Cardiac muscle cell (in vitro differentiated cells and primary cell): ENCODE measurements around the gene TBC1D9B. TPM values are rescaled to one million over a fixed set of nuclear protein-coding genes. Genes with fewer than 3 reads are reported as not detected.
A peak's percentile ranks its signal among the peaks of the same experiment; 100 is the strongest.

Source experiments
- DNase-seq, 2 donors: peaks; one replicate each; pipeline versions ENCODE4 v3.0.0 to v3.0.0-alpha.2; 2010 to 2017; ENCODE audit warnings: low read depth in 1 of 2, low spot score in 1 of 2
- H3K27ac ChIP-seq: fragments of 200-600 bp; sonication (generic); 2 replicates; pipeline ENCODE4 v1.5.1; 2016
- H3K27me3 ChIP-seq: fragments of 200-600 bp; sonication (generic); 2 replicates; pipeline ENCODE4 v1.6.0; 2016; ENCODE audit warnings: control low read depth
- H3K36me3 ChIP-seq: fragments of 200-600 bp; sonication (generic); 2 replicates; pipeline ENCODE4 v1.5.1; 2016; ENCODE audit warnings: control low read depth
- H3K4me1 ChIP-seq: fragments of 200-600 bp; sonication (generic); 2 replicates; pipeline ENCODE4 v1.8.1; 2017; ENCODE audit warnings: low read depth, mild to moderate bottlenecking, mixed run types
- H3K4me3 ChIP-seq: fragments of 200-600 bp; sonication (generic); 2 replicates; pipeline ENCODE4 v1.5.1; 2016; ENCODE audit warnings: mild to moderate bottlenecking
- H3K9me3 ChIP-seq: fragments of 200-600 bp; sonication (generic); 2 replicates; pipeline ENCODE4 v1.5.1; 2017; ENCODE audit warnings: low read depth, mild to moderate bottlenecking, control low read depth
- CTCF ChIP-seq: IDR thresholded peaks from 2 replicates; pipeline ENCODE4 v1.5.1; 2012; ENCODE audit warnings: low read depth, mild to moderate bottlenecking, low read length
- polyA plus RNA-seq: library from polyadenylated mRNA; unstranded; fragments of >200 nt; fragmentation: Nextera tagmentation; extraction: Ambion mirVana; gene quantifications from 2 replicates; pipeline ENCODE4 v1.2.1, GENCODE V29; 2016
- total RNA-seq: library from RNA; depleted of rRNA; stranded (reverse); fragments of >200 nt; gene quantifications from 2 replicates; pipeline ENCODE4 v1.2.3, GENCODE V29; 2016

The TBC1D9B gene
- total and polyA plus RNA-seq, 2 experiments from 2014 or later = 63.6 to 113 TPM

- H3K36me3 ChIP-seq = peaks cover 64% of the 10 kb centered on the region
- H3K9me3 ChIP-seq = no peaks in the 10 kb centered on the region
- no peaks in the 10 kb centered on the region for H3K27me3 ChIP-seq
- no peak for TF ChIP-seq CTCF
- H3K4me1 ChIP-seq = no peaks in the 10 kb centered on the region
- no peak overlapping the region for H3K4me3 ChIP-seq
- DNase-seq = no peak
- no peak overlapping the region for H3K27ac ChIP-seq
These were observed 78.8 kb downstream of the TBC1D9B start for GRCh38 chr5:179828756-179829421.

GRCh38 chr5:179827680-179828079 is 80.0 kb downstream of the TBC1D9B start:
- H3K4me1 ChIP-seq = no peaks in the 10 kb centered on the region
- no peak overlapping the region for H3K4me3 ChIP-seq
- H3K27me3 ChIP-seq = no peaks in the 10 kb centered on the region
- no peaks in the 10 kb centered on the region for H3K9me3 ChIP-seq
- TF ChIP-seq CTCF = no peak
- peak overlapping the region; percentile 6 for H3K27ac ChIP-seq
- DNase-seq = no peak
- H3K36me3 ChIP-seq = peaks cover 56% of the 10 kb centered on the region

- no peaks in the 10 kb centered on the region for H3K9me3 ChIP-seq
- H3K4me1 ChIP-seq = peaks cover 8% of the 10 kb centered on the region
- H3K27ac ChIP-seq = no peak overlapping the region
- no peak for TF ChIP-seq CTCF
- no peaks in the 10 kb centered on the region for H3K27me3 ChIP-seq
- H3K4me3 ChIP-seq = no peak overlapping the region
- no peak for DNase-seq
- peaks cover 47% of the 10 kb centered on the region for H3K36me3 ChIP-seq
These were observed 82.0 kb downstream of the TBC1D9B start for GRCh38 chr5:179825655-179826182.

- H3K4me1 ChIP-seq = peaks cover 13% of the 10 kb centered on the region
- no peak for TF ChIP-seq CTCF
- no peaks in the 10 kb centered on the region for H3K9me3 ChIP-seq
- no peak overlapping the region for H3K27ac ChIP-seq
- no peaks in the 10 kb centered on the region for H3K27me3 ChIP-seq
- H3K36me3 ChIP-seq = peaks cover 42% of the 10 kb centered on the region
- DNase-seq = no peak
- H3K4me3 ChIP-seq = no peak overlapping the region
These were observed 83.0 kb downstream of the TBC1D9B start for GRCh38 chr5:179824745-179825112.

- no peak for TF ChIP-seq CTCF
- no peaks in the 10 kb centered on the region for H3K9me3 ChIP-seq
- peaks cover 41% of the 10 kb centered on the region for H3K36me3 ChIP-seq
- peaks cover 16% of the 10 kb centered on the region for H3K4me1 ChIP-seq
- no peaks in the 10 kb centered on the region for H3K27me3 ChIP-seq
- no peak overlapping the region for H3K27ac ChIP-seq
- DNase-seq = no peak
- H3K4me3 ChIP-seq = no peak overlapping the region
These were observed 83.6 kb downstream of the TBC1D9B start for GRCh38 chr5:179823937-179824744.
